Testis (tissue), 2 donors: ENCODE results near the gene SYT13.

Source experiments
- CTCF ChIP-seq, 3 experiments: fragments of 450-650 bp in 2 of 3; fragments of 200-600 bp in 1 of 3; sonication (generic) in 1 of 3; IDR thresholded peaks; one replicate each; pipeline ENCODE4 v1.5.1; 2016 to 2019; ENCODE audit warnings: antibody characterized with exemption in 3 of 3, mild to moderate bottlenecking in 2 of 3, moderate library complexity in 1 of 3
- POLR2A ChIP-seq: fragments of 450-650 bp; IDR thresholded peaks from one replicate; pipeline ENCODE4 v1.6.1; 2017; ENCODE audit warnings: antibody characterized with exemption, mild to moderate bottlenecking, moderate library complexity

- no peak for TF ChIP-seq POLR2A
- peak in 2 of 3 experiments; percentile 54 to 90 for TF ChIP-seq CTCF (IDR thresholded peaks at IDR 0.05)
Measured at GRCh38 chr11:45332276-45332934, 46.3 kb upstream of the SYT13 start.
